Left lobe of liver (tissue), 2 donors: ENCODE data around the gene ZNF276. TPM values are rescaled to one million over a fixed set of nuclear protein-coding genes. Genes with fewer than 3 reads are reported as not detected.
"Not testable (repeated sequence)": the region's sequence is repeated elsewhere in the genome, so short reads cannot be mapped to it uniquely, and the experiment has no call there.

Source experiments
- ATAC-seq: fragments of 200-7000 bp; cut with Tn5 transposase; one replicate; pipeline ENCODE4 v1.9.1; 2020; ENCODE audit warnings: mild to moderate bottlenecking, moderate library complexity
- DNase-seq: peaks from one replicate; pipeline ENCODE4 v3.0.0-alpha.2; 2020; ENCODE audit warnings: low spot score
- total RNA-seq: library from RNA; stranded (reverse); gene quantifications from one replicate; pipeline ENCODE4 v1.2.1, GENCODE V29; 2021
- donor health status: DM: no; HTN: no; CAD: no; lungs with moderate emphysema.
- donor health status: DM: no; HTN: yes; CAD: no.

Gene ZNF276
- total RNA-seq, 1 donor from 2014 or later = 13.2 TPM

- ATAC-seq = no peak
- DNase-seq = peak; percentile 49
Observed at GRCh38 chr16:89695875-89696669, 25.3 kb upstream of the ZNF276 start.

GRCh38 chr16:89696670-89697128, 24.6 kb upstream of the ZNF276 start:
- ATAC-seq = no peak
- DNase-seq = peak; percentile 49

- ATAC-seq (no peak), DNase-seq (peak; percentile 54)
Observed at GRCh38 chr16:89697161-89697615, 24.1 kb upstream of the ZNF276 start.

GRCh38 chr16:89697616-89698331, 23.6 kb upstream of the ZNF276 start:
- DNase-seq = no peak

GRCh38 chr16:89698717-89699116, 22.6 kb upstream of the ZNF276 start:
- not testable (repeated sequence) for DNase-seq, ATAC-seq

More at GRCh38 chr16:89697616-89698331, 23.6 kb upstream of the ZNF276 start:
- no peak for ATAC-seq

GRCh38 chr16:89699629-89700099, 21.7 kb upstream of the ZNF276 start:
- DNase-seq, ATAC-seq: not testable (repeated sequence)

- ATAC-seq (peak; percentile 70), DNase-seq (peak; percentile 100)
Observed at GRCh38 chr16:89700100-89700648, 21.2 kb upstream of the ZNF276 start.

- ATAC-seq = peak; percentile 60
- DNase-seq = peak; percentile 82
Observed at GRCh38 chr16:89700649-89701424, 20.5 kb upstream of the ZNF276 start.

GRCh38 chr16:89701425-89702406, 19.6 kb upstream of the ZNF276 start, which contains the start of gene SPATA2L:
SPATA2L (minus strand) TSS chr16:89701705; CDS start chr16:89701232, 473 bp downstream.
- ATAC-seq = peak; percentile 74

GRCh38 chr16:89704281-89704680, 17.1 kb upstream of the ZNF276 start:
- DNase-seq = no peak
- ATAC-seq = no peak

More at GRCh38 chr16:89701425-89702406, 19.6 kb upstream of the ZNF276 start, which contains the start of gene SPATA2L:
- DNase-seq = peak; percentile 97

- no peak for DNase-seq
- no peak for ATAC-seq
Observed at GRCh38 chr16:89705006-89705405, 16.3 kb upstream of the ZNF276 start.

GRCh38 chr16:89706518-89707260, 14.6 kb upstream of the ZNF276 start:
- DNase-seq (no peak), ATAC-seq (no peak)

GRCh38 chr16:89707695-89708094, 13.6 kb upstream of the ZNF276 start:
- no peak for ATAC-seq
- no peak for DNase-seq

GRCh38 chr16:89708481-89708931, 12.8 kb upstream of the ZNF276 start:
- no peak for DNase-seq
- no peak for ATAC-seq

- no peak for ATAC-seq
- DNase-seq = no peak
Observed at GRCh38 chr16:89709166-89709565, 12.2 kb upstream of the ZNF276 start.

GRCh38 chr16:89709716-89710432, 11.5 kb upstream of the ZNF276 start:
- no peak for DNase-seq
- ATAC-seq = no peak

- no peak for DNase-seq
Observed at GRCh38 chr16:89710709-89711564, 10.4 kb upstream of the ZNF276 start.

More at GRCh38 chr16:89710709-89711564, 10.4 kb upstream of the ZNF276 start:
- no peak for ATAC-seq
